Spleen (tissue), 7 donors: ENCODE data around the gene CCDC78.
A peak's percentile ranks its signal among the peaks of the same experiment; 100 is the strongest.

Experiments
- CTCF ChIP-seq, 11 experiments: fragments of 200-600 bp in 7 of 11; fragments of 450-650 bp in 4 of 11; sonication (generic) in 4 of 11; IDR thresholded peaks in 8 of 11; conservative IDR thresholded peaks in 3 of 11; 1 replicate in 7 of 11; 2 replicates in 4 of 11; pipeline versions ENCODE4 v1.4.0 to v1.8.0; 2016 to 2021; ENCODE audit warnings: antibody characterized with exemption in 11 of 11, inconsistent platforms in 4 of 11, mild to moderate bottlenecking in 1 of 11
- POLR2A ChIP-seq, 3 donors: fragments of 450-650 bp; IDR thresholded peaks; one replicate each; pipeline ENCODE4 v1.5.1; 2017; ENCODE audit warnings: antibody characterized with exemption in 3 of 3, mild to moderate bottlenecking in 1 of 3
- POLR2AphosphoS5 ChIP-seq, 3 donors: sonication (generic); formaldehyde crosslinking; IDR thresholded peaks; one replicate each; pipeline ENCODE4 v1.5.1; 2017; ENCODE audit warnings: antibody characterized with exemption in 3 of 3
- donor health status: DM: no; HTN: no; CAD: no; lungs with moderate emphysema.
- donor health status: DM: no; HTN: no; CAD: no.
- donor health status: DM: no; HTN: no; CAD: no.

GRCh38 chr16:729768-730665 lies 3.8 kb upstream of the CCDC78 start:
- TF ChIP-seq CTCF (IDR thresholded peaks at IDR 0.05 in 8 of 11, conservative IDR thresholded peaks at IDR 0.05 in 3 of 11), result no peak
- TF ChIP-seq POLR2A (IDR thresholded peaks at IDR 0.05), result no peak
- peak in 2 of 3 donors; percentile 26 to 65 for TF ChIP-seq POLR2AphosphoS5 (IDR thresholded peaks at IDR 0.05)
